Bronchial epithelial cell (primary cell): Measurements from ENCODE around the gene CDH13. TPM values are rescaled to one million over a fixed set of nuclear protein-coding genes. Genes with fewer than 3 reads are reported as not detected.
A peak's percentile ranks its signal among the peaks of the same experiment; 100 is the strongest.

Experiments used
- DNase-seq: peaks from one replicate; pipeline ENCODE4 v3.0.0-alpha.2; 2010; ENCODE audit warnings: low read depth
- FAIRE-seq: peaks from 2 replicates; lab custom pipeline; 2011; peaks lifted over from hg19 to GRCh38; lab: Jason Lieb, UNC
- H3K27me3 ChIP-seq: 2 replicates; pipeline ENCODE4 v1.5.1; 2011; ENCODE audit warnings: low read length; ENCODE audit not compliant: control insufficient read depth, insufficient read depth
- H3K36me3 ChIP-seq: 2 replicates; pipeline ENCODE4 v1.5.1; 2011; ENCODE audit warnings: low read length; ENCODE audit not compliant: control insufficient read depth, insufficient read depth
- H3K4me3 ChIP-seq: 2 replicates; pipeline ENCODE4 v1.5.1; 2011; ENCODE audit warnings: mild to moderate bottlenecking, low read depth, low read length, control low read depth
- CTCF ChIP-seq: IDR thresholded peaks from 2 replicates; pipeline ENCODE4 v1.5.1; 2011; ENCODE audit warnings: mild to moderate bottlenecking, moderate library complexity, low read length, control low read depth, inconsistent platforms; ENCODE audit not compliant: insufficient read depth, severe bottlenecking
- total RNA-seq: library from RNA; depleted of rRNA; stranded (reverse); fragments of >200 nt; gene quantifications from 2 replicates; pipeline ENCODE4 v1.2.1, GENCODE V29; 2014

The CDH13 gene
- total RNA-seq, 1 donor from 2014 or later: 31.3 TPM

- no peaks in the 10 kb centered on the region for H3K36me3 ChIP-seq
- peak; percentile 55 for DNase-seq
- TF ChIP-seq CTCF: no peak
- no peak overlapping the region for H3K4me3 ChIP-seq
- H3K27me3 ChIP-seq: peaks cover 2% of the 10 kb centered on the region
- FAIRE-seq: no peak
Observed at GRCh38 chr16:82585675-82586074, 41.1 kb upstream of the CDH13 start.

GRCh38 chr16:82586130-82586529 is 40.6 kb upstream of the CDH13 start:
- TF ChIP-seq CTCF: no peak
- Histone ChIP-seq H3K27me3 (peaks cover 2% of the 10 kb centered on the region), H3K4me3 (no peak overlapping the region), H3K36me3 (no peaks in the 10 kb centered on the region)
- FAIRE-seq (no peak), DNase-seq (no peak)

- no peak for TF ChIP-seq CTCF
- peaks cover 2% of the 10 kb centered on the region for H3K27me3 ChIP-seq
- no peak overlapping the region for H3K4me3 ChIP-seq
- no peak for FAIRE-seq
- DNase-seq: no peak
- no peaks in the 10 kb centered on the region for H3K36me3 ChIP-seq
Observed at GRCh38 chr16:82587289-82587688, 39.5 kb upstream of the CDH13 start.

GRCh38 chr16:82589407-82589806 is 37.4 kb upstream of the CDH13 start:
- FAIRE-seq: no peak
- Histone ChIP-seq H3K4me3 (no peak overlapping the region), H3K27me3 (no peaks in the 10 kb centered on the region), H3K36me3 (no peaks in the 10 kb centered on the region)
- TF ChIP-seq CTCF: no peak
- DNase-seq: no peak

GRCh38 chr16:82594114-82594513 is 32.7 kb upstream of the CDH13 start:
- no peak for TF ChIP-seq CTCF
- no peaks in the 10 kb centered on the region for H3K36me3 ChIP-seq
- H3K4me3 ChIP-seq: no peak overlapping the region
- no peak for FAIRE-seq
- H3K27me3 ChIP-seq: no peaks in the 10 kb centered on the region
- no peak for DNase-seq

DNA sequence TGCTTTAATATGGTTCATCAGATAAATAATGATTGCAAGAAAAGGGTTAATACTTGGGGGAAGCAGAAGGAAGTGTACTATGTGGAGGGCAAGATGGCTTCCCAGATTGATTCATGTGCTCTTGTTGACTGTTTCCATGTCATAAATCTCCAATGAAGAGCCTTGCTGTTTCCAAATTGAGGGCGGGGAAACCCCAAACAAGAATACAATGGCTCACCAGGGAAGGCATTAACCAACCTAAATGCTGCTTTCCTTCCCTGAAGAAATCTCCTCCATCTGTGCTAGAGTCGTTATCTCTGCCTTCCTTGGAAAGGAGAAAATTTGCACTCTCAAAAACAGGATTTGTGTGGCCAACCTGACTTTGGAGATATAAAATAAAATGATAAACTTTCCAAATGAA is 28.0 kb upstream of the CDH13 start:
- FAIRE-seq: no peak
- no peaks in the 10 kb centered on the region for H3K27me3 ChIP-seq

More for the DNA sequence above, 28.0 kb upstream of the CDH13 start:
- Histone ChIP-seq H3K36me3 (no peaks in the 10 kb centered on the region), H3K4me3 (no peak overlapping the region)
- no peak for DNase-seq
- no peak for TF ChIP-seq CTCF
